Fibroblast of lung (primary cell): ENCODE measurements around the gene ST3GAL4. TPM values are rescaled to one million over a fixed set of nuclear protein-coding genes. Genes with fewer than 3 reads are reported as not detected.
A peak's percentile ranks its signal among the peaks of the same experiment; 100 is the strongest.

Experiments
- DNase-seq, 2 donors: peaks; one replicate each; pipeline versions ENCODE4 v3.0.0 to v3.0.0-alpha.2; 2010; ENCODE audit warnings: low read depth in 2 of 2
- H2AFZ ChIP-seq: 2 replicates; pipeline ENCODE4 v1.5.1; 2012; ENCODE audit warnings: low read length, control low read depth, inconsistent platforms
- H3K27ac ChIP-seq: 2 replicates; pipeline ENCODE4 v1.5.1; 2011; ENCODE audit warnings: low read length, control low read depth; ENCODE audit not compliant: insufficient read depth
- H3K27me3 ChIP-seq: 2 replicates; pipeline ENCODE4 v1.5.1; 2011; ENCODE audit warnings: mild to moderate bottlenecking, low read length; ENCODE audit not compliant: control insufficient read depth, insufficient read depth
- H3K36me3 ChIP-seq: 2 replicates; pipeline ENCODE4 v1.5.1; 2011; ENCODE audit warnings: low read length; ENCODE audit not compliant: control insufficient read depth, insufficient read depth
- H3K4me1 ChIP-seq: 2 replicates; pipeline ENCODE4 v1.5.1; 2011; ENCODE audit warnings: low read length; ENCODE audit not compliant: control insufficient read depth, insufficient read depth; ENCODE audit errors: extremely low read depth
- H3K4me2 ChIP-seq: 2 replicates; pipeline ENCODE4 v1.5.1; 2011; ENCODE audit warnings: low read length, control low read depth; ENCODE audit not compliant: insufficient read depth; ENCODE audit errors: extremely low read depth
- H3K4me3 ChIP-seq, 4 experiments: fragments of 200-600 bp in 1 of 4; sonication (generic) in 1 of 4; replicated peaks in 1 of 4; 2 replicates each; pipeline ENCODE4 v1.5.1; 2011 to 2016; ENCODE audit warnings: low read length in 4 of 4, low read depth in 3 of 4, mild to moderate bottlenecking in 3 of 4, control low read depth in 2 of 4, inconsistent platforms in 1 of 4, mixed read lengths in 1 of 4; ENCODE audit not compliant: insufficient read depth in 1 of 4; ENCODE audit errors: control extremely low read depth in 1 of 4
- H3K79me2 ChIP-seq: 2 replicates; pipeline ENCODE4 v1.5.1; 2012; ENCODE audit warnings: mild to moderate bottlenecking, low read length, inconsistent platforms; ENCODE audit not compliant: control insufficient read depth, insufficient read depth
- H3K9ac ChIP-seq: 2 replicates; pipeline ENCODE4 v1.5.1; 2011; ENCODE audit warnings: mild to moderate bottlenecking, low read length, control low read depth; ENCODE audit not compliant: insufficient read depth
- H3K9me3 ChIP-seq: 2 replicates; pipeline ENCODE4 v1.5.1; 2012; ENCODE audit warnings: low read depth, low read length; ENCODE audit not compliant: control insufficient read depth, insufficient read depth
- H4K20me1 ChIP-seq: 2 replicates; pipeline ENCODE4 v1.5.1; 2011; ENCODE audit warnings: low read length; ENCODE audit not compliant: control insufficient read depth, insufficient read depth; ENCODE audit errors: extremely low read depth
- EZH2 ChIP-seq: IDR thresholded peaks from 2 replicates; pipeline ENCODE4 v1.5.1; 2012; ENCODE audit warnings: low read length, control low read depth, mild to moderate bottlenecking; ENCODE audit errors: missing control alignments
- polyA plus RNA-seq, 2 donors: library from polyadenylated mRNA; depleted of rRNA in 1 of 2; stranded (reverse) in 1 of 2; unstranded in 1 of 2; fragments of >200 nt; gene quantifications; 2 replicates each; pipeline ENCODE4 v1.2.1, GENCODE V29; 2011 to 2012; ENCODE audit warnings: missing spikeins in 1 of 2
- total RNA-seq: library from RNA; depleted of rRNA; stranded (reverse); fragments of >200 nt; gene quantifications from 2 replicates; pipeline ENCODE4 v1.2.1, GENCODE V29; 2014
- TF ChIP-seq, protein P1 (sequence below), 2 donors: IDR thresholded peaks in 1 of 2; conservative IDR thresholded peaks in 1 of 2; 1 replicate in 1 of 2; 2 replicates in 1 of 2; pipeline ENCODE4 v1.5.1; 2011 to 2012; ENCODE audit warnings: low read length in 2 of 2, control low read depth in 1 of 2, inconsistent platforms in 1 of 2, low read depth in 1 of 2, mild to moderate bottlenecking in 1 of 2

Gene ST3GAL4
- total and polyA plus RNA-seq, 2 donors (not counting 1 experiment from before 2014, with no cell fraction given) = 16.7 to 36.8 TPM

- H3K27ac ChIP-seq = no peak overlapping the region
- TF ChIP-seq, protein P1, sequence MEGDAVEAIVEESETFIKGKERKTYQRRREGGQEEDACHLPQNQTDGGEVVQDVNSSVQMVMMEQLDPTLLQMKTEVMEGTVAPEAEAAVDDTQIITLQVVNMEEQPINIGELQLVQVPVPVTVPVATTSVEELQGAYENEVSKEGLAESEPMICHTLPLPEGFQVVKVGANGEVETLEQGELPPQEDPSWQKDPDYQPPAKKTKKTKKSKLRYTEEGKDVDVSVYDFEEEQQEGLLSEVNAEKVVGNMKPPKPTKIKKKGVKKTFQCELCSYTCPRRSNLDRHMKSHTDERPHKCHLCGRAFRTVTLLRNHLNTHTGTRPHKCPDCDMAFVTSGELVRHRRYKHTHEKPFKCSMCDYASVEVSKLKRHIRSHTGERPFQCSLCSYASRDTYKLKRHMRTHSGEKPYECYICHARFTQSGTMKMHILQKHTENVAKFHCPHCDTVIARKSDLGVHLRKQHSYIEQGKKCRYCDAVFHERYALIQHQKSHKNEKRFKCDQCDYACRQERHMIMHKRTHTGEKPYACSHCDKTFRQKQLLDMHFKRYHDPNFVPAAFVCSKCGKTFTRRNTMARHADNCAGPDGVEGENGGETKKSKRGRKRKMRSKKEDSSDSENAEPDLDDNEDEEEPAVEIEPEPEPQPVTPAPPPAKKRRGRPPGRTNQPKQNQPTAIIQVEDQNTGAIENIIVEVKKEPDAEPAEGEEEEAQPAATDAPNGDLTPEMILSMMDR (conservative IDR thresholded peaks at IDR 0.05 in 1 of 2, IDR thresholded peaks at IDR 0.05 in 1 of 2; ENCODE audit: low read depth in 1 of 2, low read length in 2 of 2) = no peak
- TF ChIP-seq EZH2 = no peak
- no peaks in the 10 kb centered on the region for H3K9me3 ChIP-seq
- H2AFZ ChIP-seq = no peak overlapping the region
- no peaks in the 10 kb centered on the region for H3K27me3 ChIP-seq
- no peaks in the 10 kb centered on the region for H3K36me3 ChIP-seq
- peaks cover 5% of the 10 kb centered on the region for H3K4me1 ChIP-seq
- no peak overlapping the region for H3K9ac ChIP-seq
- H4K20me1 ChIP-seq = no peaks in the 10 kb centered on the region
- no peak for DNase-seq
- H3K4me2 ChIP-seq = no peak overlapping the region
- no peaks in the 10 kb centered on the region for H3K79me2 ChIP-seq
- H3K4me3 ChIP-seq = no peak overlapping the region
These were observed 70.6 kb downstream of the ST3GAL4 start for GRCh38 chr11:126426106-126426505.

- peaks cover 14% of the 10 kb centered on the region for H3K4me1 ChIP-seq
- no peak overlapping the region for H3K27ac ChIP-seq
- H3K79me2 ChIP-seq = no peaks in the 10 kb centered on the region
- H3K9me3 ChIP-seq = no peaks in the 10 kb centered on the region
- TF ChIP-seq EZH2 = no peak
- TF ChIP-seq, protein P1 (conservative IDR thresholded peaks at IDR 0.05 in 1 of 2, IDR thresholded peaks at IDR 0.05 in 1 of 2; ENCODE audit: low read depth in 1 of 2, low read length in 2 of 2) = no peak
- H3K4me3 ChIP-seq = no peak overlapping the region
- no peak for DNase-seq
- H3K4me2 ChIP-seq = no peak overlapping the region
- no peaks in the 10 kb centered on the region for H3K27me3 ChIP-seq
- H3K9ac ChIP-seq = no peak overlapping the region
- no peak overlapping the region for H2AFZ ChIP-seq
- no peaks in the 10 kb centered on the region for H4K20me1 ChIP-seq
- no peaks in the 10 kb centered on the region for H3K36me3 ChIP-seq
These were observed 71.6 kb downstream of the ST3GAL4 start for GRCh38 chr11:126426820-126427749.

DNA sequence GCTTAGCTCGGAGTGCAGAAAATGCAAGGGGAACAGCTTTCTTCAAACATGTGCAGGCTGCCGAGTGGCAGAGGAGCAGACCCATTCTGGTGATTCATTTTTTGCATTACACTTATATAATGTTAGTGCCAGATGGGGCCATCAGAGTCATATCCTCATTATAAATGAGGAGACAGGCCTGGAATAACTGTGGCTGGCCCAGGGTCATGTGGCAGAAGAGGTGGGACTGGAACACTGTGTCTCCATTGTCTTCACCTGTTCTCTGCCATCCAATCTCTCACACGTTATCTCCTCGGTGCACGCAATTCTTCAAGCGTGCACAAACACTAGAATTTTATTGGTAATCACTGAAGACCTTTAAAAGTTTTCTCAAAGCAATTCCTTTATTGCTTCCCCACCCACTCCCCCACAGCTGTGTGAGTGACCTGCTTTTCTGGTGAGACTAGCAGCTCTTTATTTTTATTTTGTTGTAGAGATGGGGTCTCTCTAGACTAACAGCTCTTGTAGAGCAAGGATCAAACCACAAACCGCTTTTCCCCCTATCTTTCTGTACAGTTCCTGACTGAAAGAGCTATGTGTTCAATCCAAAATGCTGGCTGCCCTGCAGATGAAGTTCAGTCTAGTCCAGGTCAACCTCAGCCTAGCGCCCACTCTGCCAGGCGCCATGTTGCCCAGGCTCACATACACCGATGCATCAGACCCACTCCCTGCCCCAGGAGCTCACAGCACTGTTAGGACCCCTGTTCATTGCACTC is 75.3 kb downstream of the ST3GAL4 start:
- Histone ChIP-seq H3K79me2 (no peaks in the 10 kb centered on the region), H3K9me3 (no peaks in the 10 kb centered on the region), H2AFZ (no peak overlapping the region), H3K9ac (no peak overlapping the region), H3K4me3 (no peak overlapping the region), H3K27me3 (no peaks in the 10 kb centered on the region), H3K36me3 (no peaks in the 10 kb centered on the region), H3K27ac (peak overlapping the region; percentile 72), H3K4me2 (no peak overlapping the region), H4K20me1 (no peaks in the 10 kb centered on the region), H3K4me1 (peaks cover 16% of the 10 kb centered on the region)
- DNase-seq = peak in 1 of 2 donors; percentile 10
- TF ChIP-seq, protein P1 (conservative IDR thresholded peaks at IDR 0.05 in 1 of 2, IDR thresholded peaks at IDR 0.05 in 1 of 2; ENCODE audit: low read depth in 1 of 2, low read length in 2 of 2) = no peak
